ENCODE data around the gene PATL1. TPM values are rescaled to one million over a fixed set of nuclear protein-coding genes. Genes with fewer than 3 reads are reported as not detected.
A peak's percentile ranks its signal among the peaks of the same experiment; 100 is the strongest.

PATL1 gene
- total RNA-seq (2014; rRNA removed; shearing (Covaris generic); ENCODE audit: low replicate concordance): 14.2 and 31.9 TPM in 2 replicates

- Histone ChIP-seq H3K4me1 (ENCODE audit: low read length) (peaks cover 40% of the 10 kb centered on the region), H3K36me3 (ENCODE audit: insufficient read depth, low read length) (peaks cover 21% of the 10 kb centered on the region), H3K9me2 (replicated peaks; ENCODE audit: insufficient read depth, low read length) (no peaks in the 10 kb centered on the region), H3K9ac (ENCODE audit: low read length) (peak within 1 kb of the TSS; percentile 99), H3K79me2 (ENCODE audit: low read length) (peaks cover 44% of the 10 kb centered on the region), H3K9me3 (ENCODE audit: low read length) (no peaks in the 10 kb centered on the region), H3K27ac (ENCODE audit: low read length) (peak within 1 kb of the TSS; percentile 59), H4K20me1 (ENCODE audit: insufficient read depth, low read depth, low read length) (peaks cover 10% of the 10 kb centered on the region; the same call in 1 of the 2 replicates), H3K4me2 (ENCODE audit: low read depth, low read length, poor library complexity, severe bottlenecking) (peak within 1 kb of the TSS; percentile 100), H3K4me3 (ENCODE audit: low read length) (peak within 1 kb of the TSS; percentile 96), H2AFZ (ENCODE audit: low read length) (peak within 1 kb of the TSS; percentile 90), H3K27me3 (ENCODE audit: low read length) (no peaks in the 10 kb centered on the region)
- DNase-seq: peak; percentile 98
These were observed at the start of gene PATL1 for GRCh38 chr11:59668950-59669610. Gene PATL1 (minus strand): TSS chr11:59669037. CDS start chr11:59668895, 142 bp downstream.

DNA sequence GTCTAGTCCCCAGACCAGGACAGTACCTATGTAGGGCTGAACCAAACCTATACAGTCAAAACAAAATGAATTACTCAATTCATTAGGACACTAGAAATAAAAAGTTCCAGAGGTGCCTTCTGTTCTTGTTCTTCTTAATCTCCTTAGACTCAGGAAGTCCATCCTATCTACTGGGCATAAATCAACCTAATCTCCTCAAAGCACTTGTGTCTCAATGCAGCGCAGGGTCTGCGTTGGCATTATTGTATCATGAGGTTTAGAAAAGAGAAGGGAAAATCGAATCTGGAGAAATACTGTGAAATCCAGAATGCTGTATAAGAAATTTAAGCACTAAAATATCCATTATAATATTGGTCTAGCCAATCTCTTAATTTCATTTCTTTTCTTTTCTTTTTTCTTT is 47.2 kb upstream of the PATL1 start:
- Histone ChIP-seq H3K4me2 (ENCODE audit: low read depth, low read length, poor library complexity, severe bottlenecking) (no peak overlapping the region), H3K36me3 (ENCODE audit: insufficient read depth, low read length) (no peaks in the 10 kb centered on the region)

DNA sequence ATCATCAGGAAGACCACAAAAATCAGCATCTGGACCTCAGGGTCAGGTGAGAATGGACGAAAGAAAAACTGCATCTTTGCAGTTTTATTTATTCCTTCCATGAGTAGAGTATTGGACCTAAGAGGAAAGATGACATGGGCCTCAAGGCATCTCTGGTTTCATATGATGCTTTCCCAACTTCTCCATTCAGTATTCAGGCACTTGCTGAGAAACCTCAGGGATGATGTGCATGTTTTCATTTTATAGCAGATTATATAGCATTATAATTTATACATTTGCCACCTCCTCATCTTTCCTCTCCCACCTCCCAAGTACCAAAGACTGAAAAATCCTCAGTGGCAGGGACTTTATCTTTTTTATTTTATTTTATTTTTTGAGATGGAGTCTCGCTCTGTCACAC is 44.9 kb upstream of the PATL1 start, which contains the start of gene OR10V1:
OR10V1 (minus strand) TSS at position 101 of the 400 bp plus-strand sequence; CDS start at position 101, 0 bp downstream.
- H3K9ac ChIP-seq (ENCODE audit: low read length): no peak within 1 kb of the TSS
- H3K4me1 ChIP-seq (ENCODE audit: low read length): no peaks in the 10 kb centered on the region
- H3K36me3 ChIP-seq (ENCODE audit: insufficient read depth, low read length): no peaks in the 10 kb centered on the region
- no peaks in the 10 kb centered on the region for H3K79me2 ChIP-seq (ENCODE audit: low read length)
- no peaks in the 10 kb centered on the region for H3K9me2 ChIP-seq (replicated peaks; ENCODE audit: insufficient read depth, low read length)
- no peak within 1 kb of the TSS for H2AFZ ChIP-seq (ENCODE audit: low read length)
- no peaks in the 10 kb centered on the region for H3K27me3 ChIP-seq (ENCODE audit: low read length)
- H3K4me3 ChIP-seq (ENCODE audit: low read length): no peak within 1 kb of the TSS
- no peak within 1 kb of the TSS for H3K27ac ChIP-seq (ENCODE audit: low read length)
- H4K20me1 ChIP-seq (ENCODE audit: insufficient read depth, low read depth, low read length): no peaks in the 10 kb centered on the region
- no peaks in the 10 kb centered on the region for H3K9me3 ChIP-seq (ENCODE audit: low read length)
- no peak within 1 kb of the TSS for H3K4me2 ChIP-seq (ENCODE audit: low read depth, low read length, poor library complexity, severe bottlenecking)
- no peak for DNase-seq

More for the DNA sequence above, 47.2 kb upstream of the PATL1 start:
- Histone ChIP-seq H3K4me3 (ENCODE audit: low read length) (no peak overlapping the region), H4K20me1 (ENCODE audit: insufficient read depth, low read depth, low read length) (no peaks in the 10 kb centered on the region), H3K9me3 (ENCODE audit: low read length) (no peaks in the 10 kb centered on the region), H3K27me3 (ENCODE audit: low read length) (no peaks in the 10 kb centered on the region), H2AFZ (ENCODE audit: low read length) (no peak overlapping the region), H3K4me1 (ENCODE audit: low read length) (no peaks in the 10 kb centered on the region), H3K9ac (ENCODE audit: low read length) (no peak overlapping the region), H3K9me2 (replicated peaks; ENCODE audit: insufficient read depth, low read length) (no peaks in the 10 kb centered on the region), H3K79me2 (ENCODE audit: low read length) (no peaks in the 10 kb centered on the region), H3K27ac (ENCODE audit: low read length) (no peak overlapping the region)
- no peak for DNase-seq

GRCh38 chr11:59710136-59710847 is 41.5 kb upstream of the PATL1 start:
- no peak for DNase-seq
- no peaks in the 10 kb centered on the region for H3K27me3 ChIP-seq (ENCODE audit: low read length)
- H3K79me2 ChIP-seq (ENCODE audit: low read length): no peaks in the 10 kb centered on the region
- no peaks in the 10 kb centered on the region for H3K9me3 ChIP-seq (ENCODE audit: low read length)
- H2AFZ ChIP-seq (ENCODE audit: low read length): no peak overlapping the region
- H3K4me2 ChIP-seq (ENCODE audit: low read depth, low read length, poor library complexity, severe bottlenecking): no peak overlapping the region
- H3K9ac ChIP-seq (ENCODE audit: low read length): no peak overlapping the region
- H3K27ac ChIP-seq (ENCODE audit: low read length): no peak overlapping the region
- no peaks in the 10 kb centered on the region for H3K36me3 ChIP-seq (ENCODE audit: insufficient read depth, low read length)
- no peaks in the 10 kb centered on the region for H3K4me1 ChIP-seq (ENCODE audit: low read length)
- H3K4me3 ChIP-seq (ENCODE audit: low read length): no peak overlapping the region
- H4K20me1 ChIP-seq (ENCODE audit: insufficient read depth, low read depth, low read length): no peaks in the 10 kb centered on the region
- no peaks in the 10 kb centered on the region for H3K9me2 ChIP-seq (replicated peaks; ENCODE audit: insufficient read depth, low read length)

GRCh38 chr11:59708537-59708936 is 39.7 kb upstream of the PATL1 start:
- Histone ChIP-seq H3K36me3 (ENCODE audit: insufficient read depth, low read length) (no peaks in the 10 kb centered on the region), H3K79me2 (ENCODE audit: low read length) (no peaks in the 10 kb centered on the region), H2AFZ (ENCODE audit: low read length) (no peak overlapping the region), H3K27me3 (ENCODE audit: low read length) (no peaks in the 10 kb centered on the region), H3K27ac (ENCODE audit: low read length) (no peak overlapping the region), H3K9me2 (replicated peaks; ENCODE audit: insufficient read depth, low read length) (no peaks in the 10 kb centered on the region), H3K4me1 (ENCODE audit: low read length) (no peaks in the 10 kb centered on the region), H3K9me3 (ENCODE audit: low read length) (no peaks in the 10 kb centered on the region), H3K4me2 (ENCODE audit: low read depth, low read length, poor library complexity, severe bottlenecking) (no peak overlapping the region), H4K20me1 (ENCODE audit: insufficient read depth, low read depth, low read length) (no peaks in the 10 kb centered on the region), H3K9ac (ENCODE audit: low read length) (no peak overlapping the region), H3K4me3 (ENCODE audit: low read length) (no peak overlapping the region)
- DNase-seq: no peak

- Histone ChIP-seq H3K4me3 (ENCODE audit: low read length) (no peak overlapping the region), H3K36me3 (ENCODE audit: insufficient read depth, low read length) (no peaks in the 10 kb centered on the region), H3K27ac (ENCODE audit: low read length) (no peak overlapping the region), H3K9me2 (replicated peaks; ENCODE audit: insufficient read depth, low read length) (no peaks in the 10 kb centered on the region), H3K9ac (ENCODE audit: low read length) (no peak overlapping the region), H3K4me2 (ENCODE audit: low read depth, low read length, poor library complexity, severe bottlenecking) (no peak overlapping the region), H3K79me2 (ENCODE audit: low read length) (no peaks in the 10 kb centered on the region), H3K9me3 (ENCODE audit: low read length) (no peaks in the 10 kb centered on the region), H4K20me1 (ENCODE audit: insufficient read depth, low read depth, low read length) (no peaks in the 10 kb centered on the region), H3K4me1 (ENCODE audit: low read length) (no peaks in the 10 kb centered on the region), H3K27me3 (ENCODE audit: low read length) (no peaks in the 10 kb centered on the region), H2AFZ (ENCODE audit: low read length) (no peak overlapping the region)
- DNase-seq: no peak
These were observed 38.5 kb upstream of the PATL1 start for GRCh38 chr11:59707371-59707770.

- Histone ChIP-seq H3K4me1 (ENCODE audit: low read length) (no peaks in the 10 kb centered on the region), H3K4me2 (ENCODE audit: low read depth, low read length, poor library complexity, severe bottlenecking) (no peak overlapping the region), H4K20me1 (ENCODE audit: insufficient read depth, low read depth, low read length) (no peaks in the 10 kb centered on the region), H2AFZ (ENCODE audit: low read length) (no peak overlapping the region), H3K9me3 (ENCODE audit: low read length) (no peaks in the 10 kb centered on the region), H3K79me2 (ENCODE audit: low read length) (no peaks in the 10 kb centered on the region), H3K36me3 (ENCODE audit: insufficient read depth, low read length) (no peaks in the 10 kb centered on the region), H3K9me2 (replicated peaks; ENCODE audit: insufficient read depth, low read length) (no peaks in the 10 kb centered on the region), H3K9ac (ENCODE audit: low read length) (no peak overlapping the region), H3K27ac (ENCODE audit: low read length) (no peak overlapping the region), H3K4me3 (ENCODE audit: low read length) (no peak overlapping the region), H3K27me3 (ENCODE audit: low read length) (no peaks in the 10 kb centered on the region)
- DNase-seq: no peak
These were observed 37.9 kb upstream of the PATL1 start for GRCh38 chr11:59706518-59707285.

DNA sequence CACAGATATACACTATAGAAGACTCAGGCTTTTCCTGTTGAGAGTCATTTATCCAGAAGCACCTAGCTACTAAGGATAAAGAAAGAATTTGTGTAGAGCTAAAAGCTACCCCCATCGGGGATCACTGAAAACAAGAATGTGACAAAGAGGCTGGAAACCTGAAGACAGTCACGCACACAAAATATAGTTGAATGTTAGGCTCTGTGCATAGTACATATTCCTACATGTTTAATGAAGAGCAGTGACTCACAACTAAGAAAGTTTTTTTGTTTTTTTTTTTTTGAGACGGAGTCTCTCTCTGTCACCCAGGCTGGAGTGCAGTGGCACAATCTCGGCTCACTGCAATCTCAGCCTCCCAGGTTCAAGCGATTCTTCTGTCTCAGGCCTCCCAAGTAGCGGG is 36.5 kb upstream of the PATL1 start:
- no peaks in the 10 kb centered on the region for H3K9me2 ChIP-seq (replicated peaks; ENCODE audit: insufficient read depth, low read length)
- H3K4me3 ChIP-seq (ENCODE audit: low read length): no peak overlapping the region
- H2AFZ ChIP-seq (ENCODE audit: low read length): no peak overlapping the region
- H3K27ac ChIP-seq (ENCODE audit: low read length): no peak overlapping the region
- H3K27me3 ChIP-seq (ENCODE audit: low read length): no peaks in the 10 kb centered on the region
- no peak for DNase-seq
- H3K4me2 ChIP-seq (ENCODE audit: low read depth, low read length, poor library complexity, severe bottlenecking): no peak overlapping the region
- no peaks in the 10 kb centered on the region for H3K79me2 ChIP-seq (ENCODE audit: low read length)
- H3K9me3 ChIP-seq (ENCODE audit: low read length): no peaks in the 10 kb centered on the region
- H3K4me1 ChIP-seq (ENCODE audit: low read length): no peaks in the 10 kb centered on the region
- H4K20me1 ChIP-seq (ENCODE audit: insufficient read depth, low read depth, low read length): no peaks in the 10 kb centered on the region
- H3K36me3 ChIP-seq (ENCODE audit: insufficient read depth, low read length): no peaks in the 10 kb centered on the region
- H3K9ac ChIP-seq (ENCODE audit: low read length): no peak overlapping the region

Data from Karpas-422 (cell line).